SHP77 (cell line): Measurements from ENCODE around the gene SLC6A19.
"Not testable (repeated sequence)": the region's sequence is repeated elsewhere in the genome, so short reads cannot be mapped to it uniquely, and the experiment has no call there.

Source experiments
- DNase-seq, 2 experiments: peaks; one replicate each; lab custom pipeline; 2025; lab: John Stamatoyannopoulos, UW

SLC6A19 gene

DNA sequence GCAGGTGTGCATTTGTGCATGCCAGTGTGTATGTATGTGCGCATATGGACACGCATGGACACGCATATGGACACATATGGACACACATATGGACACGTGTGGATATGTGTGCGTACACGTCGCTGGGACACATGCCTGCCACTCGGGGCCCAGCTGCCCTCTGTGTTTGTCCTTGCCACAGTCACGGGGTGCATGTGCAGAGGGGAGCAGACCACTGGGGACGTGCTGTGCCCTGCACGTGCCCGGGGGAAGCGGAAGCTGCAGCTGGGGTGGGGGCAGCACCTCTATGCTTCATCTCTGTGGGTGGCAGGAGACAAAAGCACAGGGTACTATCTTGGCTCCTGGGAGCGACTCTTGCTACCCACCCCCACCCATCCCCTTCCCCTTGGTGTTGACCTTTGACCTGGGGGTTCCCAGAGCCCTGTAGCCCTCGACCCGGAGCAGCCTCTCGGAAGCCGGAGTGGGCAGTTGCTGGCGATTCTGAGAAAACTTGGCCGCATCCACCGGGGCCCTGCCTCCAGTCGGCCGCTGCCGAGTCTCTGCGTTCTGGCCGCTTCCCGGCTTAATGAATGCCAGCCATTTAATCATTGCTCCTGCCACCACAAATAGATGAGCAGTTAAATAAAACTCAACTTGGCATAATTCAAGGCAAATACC is 21.4 kb downstream of the SLC6A19 start:
- DNase-seq = no peak

DNA sequence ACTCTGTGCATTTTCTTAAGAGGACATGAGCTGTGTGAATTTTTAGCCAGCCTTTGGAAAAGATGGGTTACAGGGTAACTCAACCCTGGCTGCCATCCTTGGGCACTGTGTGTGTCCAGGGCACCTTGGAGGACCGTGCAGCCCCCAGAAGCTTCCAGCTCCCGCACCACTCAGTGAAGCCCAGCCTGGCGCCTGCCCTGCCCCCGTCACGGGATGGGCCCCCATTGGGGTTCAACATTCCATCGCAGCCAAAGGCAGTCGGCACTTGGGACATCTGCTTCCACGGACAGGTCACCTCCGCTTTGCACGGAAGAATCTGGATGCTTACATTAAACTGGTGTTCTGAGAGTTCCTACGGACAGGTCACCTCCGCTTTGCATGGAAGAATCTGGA is 21.9 kb downstream of the SLC6A19 start:
- no peak for DNase-seq

DNA sequence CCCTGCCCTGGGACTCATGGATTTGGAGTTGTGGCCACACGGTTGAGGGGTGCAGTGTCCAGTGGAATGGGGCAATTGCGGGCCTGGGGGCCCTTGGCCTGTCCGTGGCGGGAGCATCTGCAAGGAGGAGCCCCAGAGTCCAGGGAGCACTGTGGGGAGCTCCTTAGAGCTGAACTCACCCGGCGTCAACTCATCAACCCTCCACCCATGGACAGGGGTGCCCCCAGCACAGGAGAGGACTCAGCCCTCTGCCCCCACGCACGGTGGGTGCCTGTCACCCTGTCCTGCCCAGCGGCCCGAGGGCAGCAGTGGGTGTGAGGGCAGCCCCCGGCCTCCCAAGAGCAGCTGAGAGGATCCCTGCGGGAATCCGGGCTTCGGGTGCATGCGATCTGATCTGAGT is 23.2 kb downstream of the SLC6A19 start:
- no peak for DNase-seq

DNA sequence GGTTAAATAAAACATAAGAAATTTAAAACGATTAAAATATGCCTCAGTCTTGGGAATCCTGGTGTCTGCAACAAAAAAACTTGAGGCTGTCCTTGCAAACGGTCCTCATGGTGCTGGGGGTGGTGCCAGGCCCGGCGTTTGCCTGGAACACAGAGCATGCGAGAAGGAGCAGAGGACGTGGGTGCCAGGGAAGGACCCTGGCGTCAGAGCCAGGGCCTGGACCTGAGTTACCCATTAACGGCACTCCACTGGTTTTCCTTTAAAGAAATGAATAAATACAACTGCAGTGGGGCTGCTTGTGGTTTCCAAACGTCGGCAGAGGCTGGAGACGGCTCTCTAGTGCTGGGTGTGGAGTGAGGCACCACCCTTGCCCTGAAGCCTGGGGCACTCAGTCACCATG is 23.7 kb downstream of the SLC6A19 start, which contains the start of gene SLC6A18:
SLC6A18 (plus strand) TSS at position 301 of the 400 bp plus-strand sequence; CDS start at position 398, 97 bp downstream.
- DNase-seq = no peak

DNA sequence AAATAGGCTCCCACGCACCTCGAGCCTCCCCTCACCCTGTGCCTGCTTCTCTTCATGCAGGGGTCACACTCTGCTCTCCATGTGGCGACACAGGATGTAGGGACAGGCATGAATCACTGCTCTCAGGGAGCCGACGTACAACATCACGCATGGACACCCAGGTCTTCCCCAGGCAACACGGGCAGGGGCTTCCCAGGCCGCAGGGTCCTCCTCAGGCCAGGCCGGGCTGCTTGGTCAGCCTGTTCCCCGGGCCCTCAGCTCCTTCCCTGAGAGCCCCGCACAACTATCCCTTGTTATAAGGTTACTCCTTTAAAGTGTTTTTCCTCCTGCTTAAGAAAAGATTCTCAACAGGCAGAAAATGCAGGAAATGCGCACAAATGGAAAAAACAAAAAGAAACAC is 24.8 kb downstream of the SLC6A19 start:
- DNase-seq = no peak

DNA sequence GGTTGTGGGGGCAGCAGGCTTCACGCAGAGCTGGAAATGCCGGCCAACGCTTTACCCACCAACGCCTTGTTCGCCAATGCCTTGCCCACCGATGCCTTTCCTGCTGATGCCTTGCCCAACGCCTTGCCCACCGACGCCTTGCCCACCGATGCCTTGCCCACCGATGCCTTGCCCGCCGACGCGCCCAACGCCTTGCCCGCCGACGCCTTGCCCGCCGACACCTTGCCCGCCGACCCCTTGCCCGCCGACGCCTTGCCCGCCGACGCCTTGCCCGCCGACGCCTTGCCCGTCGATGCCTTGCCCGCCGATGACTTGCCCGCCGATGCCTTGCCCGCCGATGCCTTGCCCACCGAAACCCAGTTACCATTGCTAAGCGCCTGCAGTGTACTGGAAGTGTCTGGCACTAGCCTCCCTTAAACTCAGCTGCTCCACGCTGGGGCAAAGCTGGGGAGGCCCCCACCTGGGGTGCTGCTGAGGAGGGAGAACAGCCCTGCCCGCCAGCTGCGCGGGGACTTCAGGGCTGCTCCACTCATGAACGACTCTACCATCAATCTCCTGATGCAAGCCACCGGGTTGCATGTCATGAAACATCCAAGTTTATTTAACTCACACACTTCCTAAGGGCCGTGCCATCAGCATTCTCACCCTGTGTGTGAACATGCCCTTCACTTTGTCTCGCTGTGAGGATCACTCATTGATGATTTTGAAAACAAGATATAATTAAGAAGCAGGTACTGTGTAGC is 25.6 kb downstream of the SLC6A19 start:
- DNase-seq = peak; percentile 22 to 39

DNA sequence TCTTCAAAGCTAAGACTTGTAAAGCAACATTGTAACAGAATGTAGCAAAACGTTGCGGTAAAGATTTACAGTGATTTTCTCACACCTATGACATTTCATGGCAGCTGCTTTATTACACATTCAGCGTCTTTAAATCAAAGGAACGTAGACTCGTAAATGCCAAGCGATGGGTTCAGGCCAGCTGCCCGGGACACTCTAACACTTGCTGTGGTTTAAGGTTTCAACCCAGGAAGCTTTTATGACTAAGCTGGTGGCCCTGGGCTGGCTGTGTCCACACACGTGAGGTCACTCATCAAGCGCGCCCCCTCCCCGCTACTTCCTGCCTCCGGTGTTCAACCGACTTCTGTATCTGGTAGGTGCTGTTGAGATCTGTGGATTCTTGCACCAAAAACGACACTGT is 26.3 kb downstream of the SLC6A19 start:
- DNase-seq = peak; percentile 94 to 98

DNA sequence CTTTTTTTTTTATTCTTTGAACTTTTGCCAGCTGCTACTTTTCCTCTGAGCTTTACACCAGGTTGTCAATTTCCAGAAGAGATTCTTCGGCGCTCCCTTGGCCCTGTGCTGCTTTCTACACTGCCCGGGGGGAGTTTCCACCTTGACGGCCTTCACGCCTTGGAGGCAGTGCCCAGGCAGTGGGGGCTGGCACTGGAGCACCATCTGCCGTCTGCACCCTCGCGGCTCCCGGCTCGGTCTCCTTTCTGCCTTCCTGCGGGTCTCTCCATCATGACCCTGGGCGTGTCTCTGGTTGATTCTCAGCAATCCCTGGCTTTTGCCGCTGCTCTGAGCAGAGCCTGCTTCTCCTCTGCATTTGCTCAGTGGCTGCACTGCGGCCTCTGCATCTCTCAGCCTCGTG is 26.7 kb downstream of the SLC6A19 start:
- peak; percentile 53 to 73 for DNase-seq

DNA sequence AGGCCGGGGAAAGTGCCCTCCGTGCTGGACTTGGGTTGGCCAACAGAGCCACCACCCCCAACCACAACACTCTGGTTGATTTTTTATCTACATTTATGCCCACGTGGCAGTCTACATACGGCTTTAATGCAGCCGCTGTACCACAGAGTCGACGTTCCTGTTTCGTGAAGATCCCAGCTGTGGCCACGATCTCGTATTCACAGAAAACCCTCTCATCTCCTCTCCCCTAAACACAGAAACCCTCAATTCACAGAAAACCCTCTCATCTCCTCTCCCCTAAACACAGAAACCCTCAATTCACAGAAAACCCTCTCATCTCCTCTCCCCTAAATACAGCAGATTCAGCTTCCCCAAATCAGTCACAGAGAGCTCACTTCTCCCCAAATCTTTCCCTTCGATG is 27.6 kb downstream of the SLC6A19 start:
- not testable (repeated sequence) for DNase-seq

DNA sequence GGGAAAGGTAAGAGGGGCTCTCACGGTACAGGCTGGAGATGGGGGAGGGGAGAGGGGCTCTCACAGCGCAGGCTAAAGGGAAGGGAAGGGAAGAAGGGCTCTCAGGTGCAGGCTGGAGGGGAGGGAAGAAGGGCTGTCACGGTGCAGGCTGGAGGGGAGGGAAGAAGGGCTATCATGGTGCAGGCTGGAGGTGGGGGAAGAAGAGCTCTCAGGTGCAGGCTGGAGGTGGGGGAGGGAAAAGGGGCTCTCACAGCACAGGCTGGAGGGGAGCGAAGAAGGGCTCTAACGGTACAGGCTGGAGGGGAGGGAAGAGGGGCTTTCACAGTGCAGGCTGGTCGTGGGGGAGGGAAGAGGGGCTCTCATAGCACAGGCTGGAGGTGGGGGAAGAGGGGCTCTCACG is 28.4 kb downstream of the SLC6A19 start:
- DNase-seq = no peak

DNA sequence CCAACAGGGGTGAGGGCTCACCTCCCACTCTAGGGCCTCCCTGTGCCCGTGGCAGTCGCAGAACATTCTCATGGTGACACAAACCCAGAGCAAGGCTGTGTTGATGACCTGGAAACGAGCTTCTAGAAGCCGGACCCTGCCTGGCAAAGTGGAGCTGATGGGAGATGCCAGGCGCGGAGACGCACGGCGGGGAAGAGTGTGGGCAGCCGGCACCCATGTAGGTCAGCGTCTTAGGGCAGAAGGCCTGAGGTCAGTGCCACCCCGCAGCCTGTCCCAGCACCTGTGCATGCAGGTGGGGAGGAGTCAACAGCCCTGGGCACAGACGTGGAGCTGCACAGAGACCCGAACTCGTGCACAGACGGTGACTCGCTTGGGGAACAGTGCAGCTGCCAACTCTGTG is 29.2 kb downstream of the SLC6A19 start:
- DNase-seq = no peak

DNA sequence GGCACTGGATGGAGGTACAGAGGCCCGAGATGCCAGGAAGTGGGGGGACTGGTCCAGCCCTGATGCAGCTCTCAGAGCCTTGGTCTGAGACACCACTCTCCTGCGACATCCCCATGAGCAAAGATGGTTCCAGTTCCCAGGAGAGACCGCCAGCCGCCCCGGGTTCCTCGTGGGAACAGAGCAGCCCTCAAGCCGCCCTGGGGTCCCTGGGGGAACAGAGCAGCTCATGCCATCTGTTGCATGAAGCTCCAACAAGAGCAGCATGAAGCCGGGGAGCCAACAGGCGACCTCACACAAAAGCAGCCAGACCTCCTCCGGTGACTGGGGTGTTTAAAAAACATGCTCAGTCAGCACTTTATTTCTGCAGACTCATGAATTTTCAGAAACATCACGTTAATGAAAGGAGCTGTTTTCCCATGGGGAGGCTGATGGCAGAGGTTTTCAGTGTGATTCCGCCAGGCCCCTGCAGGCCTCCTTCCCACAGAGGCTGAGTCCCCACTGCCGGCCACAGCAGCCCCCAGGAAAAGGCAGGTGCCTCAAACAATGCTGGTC is 30.0 kb downstream of the SLC6A19 start:
- no peak for DNase-seq

DNA sequence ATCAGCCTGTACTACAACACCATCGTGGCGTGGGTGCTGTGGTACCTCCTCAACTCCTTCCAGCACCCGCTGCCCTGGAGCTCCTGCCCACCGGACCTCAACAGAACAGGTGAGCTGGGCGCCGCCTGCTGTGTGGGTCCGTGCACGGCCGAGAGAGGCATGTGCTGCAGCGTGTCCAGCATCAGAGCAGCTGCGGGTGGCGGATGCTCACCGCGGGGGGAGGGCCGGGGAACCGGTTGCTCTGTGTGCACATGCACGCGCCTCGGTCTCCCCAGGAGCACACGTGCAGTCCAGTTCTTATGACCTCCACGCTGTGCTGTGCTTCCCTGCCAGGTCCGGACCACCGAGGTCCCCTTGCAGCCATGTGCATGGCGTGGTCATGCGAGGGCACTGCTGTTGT is 31.4 kb downstream of the SLC6A19 start:
- no peak for DNase-seq

DNA sequence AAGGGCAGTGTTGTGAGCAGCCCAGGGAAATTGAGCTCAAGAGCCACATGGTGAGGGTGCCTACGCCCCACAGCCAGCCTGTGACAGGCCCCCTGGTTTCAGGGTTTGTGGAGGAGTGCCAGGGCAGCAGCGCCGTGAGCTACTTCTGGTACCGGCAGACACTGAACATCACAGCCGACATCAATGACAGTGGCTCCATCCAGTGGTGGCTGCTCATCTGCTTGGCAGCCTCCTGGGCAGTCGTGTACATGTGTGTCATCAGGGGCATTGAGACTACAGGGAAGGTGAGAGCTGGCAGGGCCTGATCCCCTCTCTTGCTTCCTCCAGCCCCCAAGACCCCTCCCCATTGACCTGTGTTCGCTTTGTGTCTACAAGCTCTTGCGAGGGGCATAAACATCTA is 34.0 kb downstream of the SLC6A19 start:
- peak; percentile 66 for DNase-seq

DNA sequence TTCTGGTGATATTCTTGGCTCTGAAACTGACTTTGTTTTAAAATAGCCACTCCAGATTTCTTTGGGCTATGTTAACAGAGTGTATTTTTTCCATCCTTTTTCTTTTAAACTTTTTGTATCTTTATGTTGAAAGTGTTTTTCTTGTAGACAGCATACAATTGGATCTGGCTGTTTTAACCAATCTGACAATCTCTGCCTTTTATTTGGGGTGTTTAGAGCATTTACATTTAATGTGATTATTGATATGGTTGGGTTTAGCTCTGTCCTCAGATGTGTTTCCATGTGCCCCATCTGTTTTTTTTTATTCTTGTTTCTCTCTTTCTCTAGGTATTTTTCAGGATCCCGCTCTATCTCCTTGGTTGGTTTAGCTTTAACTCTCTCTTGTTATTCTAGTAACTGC is 34.4 kb downstream of the SLC6A19 start:
- no peak for DNase-seq

DNA sequence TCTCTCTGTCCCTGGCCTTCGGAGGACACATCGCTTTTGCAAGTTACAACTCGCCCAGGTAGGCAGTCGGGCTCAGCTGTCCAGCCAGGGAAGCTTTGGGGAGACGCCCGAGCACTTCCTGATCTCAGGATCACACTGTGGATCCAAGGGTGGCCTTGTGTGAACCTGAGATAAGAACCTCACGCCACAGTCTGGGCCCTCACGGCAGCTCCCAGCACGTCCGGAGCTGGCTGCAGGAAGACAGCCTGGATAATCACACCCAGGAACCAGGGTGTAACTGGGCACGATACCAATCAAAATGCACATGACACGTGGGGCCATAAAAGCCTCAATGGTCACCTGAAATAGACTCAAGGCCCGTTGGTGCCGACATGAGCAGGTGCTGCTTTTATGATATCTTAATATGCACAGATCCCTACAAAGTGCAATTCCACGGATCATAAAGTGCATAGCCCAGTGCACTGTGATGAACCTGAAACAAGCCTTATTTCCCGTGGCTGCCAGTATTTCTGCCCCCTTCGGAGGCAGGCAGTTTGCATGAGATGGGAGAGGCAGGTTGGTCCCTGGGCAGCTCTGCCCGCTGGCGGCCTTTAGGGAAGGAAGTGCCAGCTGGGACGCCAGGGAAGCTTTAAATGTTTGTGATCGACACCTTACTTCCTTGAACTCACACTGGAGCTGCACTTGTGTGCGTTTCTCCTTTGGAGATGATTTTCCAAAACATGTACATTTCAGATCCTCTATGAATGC is 38.3 kb downstream of the SLC6A19 start:
- DNase-seq = peak; percentile 35 to 40

DNA sequence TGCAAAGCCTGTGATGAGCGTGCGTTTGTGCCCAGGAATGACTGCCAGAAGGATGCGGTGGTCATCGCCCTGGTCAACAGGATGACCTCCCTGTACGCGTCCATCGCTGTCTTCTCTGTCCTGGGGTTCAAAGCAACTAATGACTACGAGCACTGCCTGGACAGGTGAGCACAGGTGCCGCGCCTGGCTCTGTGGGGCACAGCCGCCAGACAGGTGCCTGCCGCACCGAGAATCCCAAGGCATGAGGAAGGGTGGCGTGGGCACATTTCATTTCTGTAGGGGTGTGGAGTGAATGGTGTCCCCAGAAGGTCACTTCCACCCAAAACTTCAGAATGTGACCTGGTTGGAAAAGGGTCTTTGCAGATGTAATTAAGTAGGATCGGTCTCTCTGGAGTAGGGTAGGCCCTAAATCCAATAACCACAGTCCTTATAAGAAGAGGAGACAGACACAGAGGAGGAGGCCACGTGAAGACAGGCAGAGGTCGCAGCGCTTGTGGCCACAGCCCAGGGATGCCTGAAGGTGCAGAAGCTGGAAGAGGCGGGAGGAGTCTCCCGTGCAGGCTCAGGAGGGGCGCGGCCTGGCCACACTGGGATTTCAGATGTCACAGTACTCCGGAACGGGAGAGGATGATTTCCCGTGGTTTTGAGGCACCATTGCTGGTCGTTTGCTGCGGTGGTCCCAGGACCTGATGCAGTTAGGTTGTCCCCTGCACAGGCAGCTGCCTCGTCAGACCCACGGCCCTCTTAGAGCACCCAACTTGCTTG is 39.3 kb downstream of the SLC6A19 start:
- DNase-seq = no peak

DNA sequence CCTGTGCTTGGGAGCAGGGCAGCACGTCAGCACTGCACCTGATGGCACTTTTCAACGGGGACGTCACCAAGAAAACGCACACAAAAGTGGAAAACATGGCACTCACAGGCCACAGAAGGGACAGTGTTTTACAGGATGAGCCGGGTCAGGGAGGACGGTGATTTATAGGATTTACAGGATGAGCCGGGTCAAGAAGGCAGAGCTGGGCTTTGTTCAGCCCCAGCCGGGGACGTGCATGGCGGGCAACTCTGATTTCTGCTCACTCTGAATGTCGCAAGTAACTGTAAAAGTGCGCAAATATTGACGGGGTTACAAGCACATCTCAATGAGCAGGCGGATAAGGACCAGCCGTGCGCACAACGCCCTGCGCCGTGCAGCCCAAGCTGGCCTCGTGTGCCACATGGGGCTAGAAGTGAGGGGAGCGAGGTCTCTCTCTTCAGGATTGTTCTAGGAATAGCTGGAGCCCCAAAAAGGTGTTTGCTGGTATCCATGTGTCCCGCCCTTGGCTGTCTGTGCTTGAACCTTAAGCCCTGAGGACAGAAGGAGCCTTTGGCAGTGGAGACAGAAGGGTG is 40.2 kb downstream of the SLC6A19 start:
- no peak for DNase-seq

DNA sequence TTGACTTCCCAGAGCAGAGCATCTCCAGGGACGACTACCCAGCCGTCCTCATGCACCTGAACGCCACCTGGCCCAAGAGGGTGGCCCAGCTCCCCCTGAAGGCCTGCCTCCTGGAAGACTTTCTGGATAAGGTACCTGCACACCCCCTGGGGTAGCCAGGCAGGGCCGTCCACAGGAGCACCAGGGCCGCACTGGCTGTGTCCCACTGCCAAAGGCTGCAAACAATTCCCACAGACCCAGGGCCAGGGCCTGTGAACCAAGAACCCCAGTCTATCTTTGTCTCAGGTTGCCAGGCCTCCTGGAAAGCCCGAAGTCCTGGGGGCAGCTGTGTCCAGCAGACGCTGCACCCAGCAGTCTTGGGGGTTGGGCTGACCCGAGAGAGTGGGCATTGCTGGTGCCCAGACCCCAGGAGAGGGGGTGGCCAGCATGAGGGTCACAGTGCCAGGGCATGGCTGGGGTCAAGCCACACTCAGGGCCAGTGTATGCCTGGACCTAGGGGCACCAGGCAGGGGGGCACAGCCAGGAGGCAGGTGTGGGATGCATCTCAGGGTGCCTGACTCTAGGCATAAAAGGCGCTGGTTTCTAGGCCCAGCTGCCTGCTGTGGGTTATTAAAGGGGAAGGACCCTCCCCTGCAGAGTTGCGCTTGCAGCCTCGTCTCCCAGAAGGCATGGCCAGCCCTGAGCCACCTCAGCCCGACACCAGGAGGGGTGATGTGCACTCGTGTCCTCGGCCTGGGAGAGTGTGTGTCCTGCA is 41.5 kb downstream of the SLC6A19 start:
- no peak for DNase-seq

DNA sequence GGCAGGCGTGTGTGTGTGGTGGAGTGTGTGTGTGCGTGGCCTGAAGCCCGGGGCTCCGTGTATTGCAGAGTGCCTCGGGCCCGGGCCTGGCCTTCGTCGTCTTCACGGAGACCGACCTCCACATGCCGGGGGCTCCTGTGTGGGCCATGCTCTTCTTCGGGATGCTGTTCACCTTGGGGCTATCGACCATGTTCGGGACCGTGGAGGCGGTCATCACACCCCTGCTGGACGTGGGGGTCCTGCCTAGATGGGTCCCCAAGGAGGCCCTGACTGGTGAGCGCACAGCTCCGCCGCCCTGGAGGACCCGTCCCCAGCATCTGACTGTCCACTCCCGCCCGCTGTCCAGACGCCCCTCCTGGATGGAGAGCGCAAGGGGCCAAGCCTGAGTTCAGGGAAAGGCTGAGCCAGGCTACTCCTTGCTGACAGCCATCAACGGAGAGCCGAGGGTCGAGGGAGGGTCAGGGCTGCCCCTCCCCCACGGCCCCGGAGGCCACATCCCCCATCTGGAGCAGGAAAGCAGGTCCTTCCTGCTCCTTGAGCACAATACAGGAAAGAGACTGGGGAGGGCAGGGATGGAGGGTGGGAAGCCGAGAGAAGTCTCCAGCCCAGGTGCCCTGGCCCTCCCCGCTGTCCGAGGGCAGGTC is 42.2 kb downstream of the SLC6A19 start:
- DNase-seq = no peak
